Tibial nerve (tissue), 4 donors: Measurements from ENCODE around the gene TRMU. TPM values are rescaled to one million over a fixed set of nuclear protein-coding genes. Genes with fewer than 3 reads are reported as not detected.
A peak's percentile ranks its signal among the peaks of the same experiment; 100 is the strongest.

Experiments
- DNase-seq, 2 donors: peaks; one replicate each; pipeline ENCODE4 v3.0.0-alpha.2; 2019; ENCODE audit warnings: low spot score in 2 of 2
- H3K27ac ChIP-seq, 4 donors: fragments of 200-600 bp; sonication (generic) in 3 of 4; one replicate each; pipeline ENCODE4 v1.5.1; 2017 to 2019; ENCODE audit warnings: mild to moderate bottlenecking in 1 of 4
- H3K27me3 ChIP-seq, 2 donors: fragments of 200-600 bp; sonication (generic) in 1 of 2; one replicate each; pipeline versions ENCODE4 v1.5.1 to v1.6.0; 2017 to 2019
- H3K36me3 ChIP-seq, 3 donors: fragments of 200-600 bp; sonication (generic); one replicate each; pipeline ENCODE4 v1.5.1; 2018 to 2019
- H3K4me1 ChIP-seq, 4 donors: fragments of 200-600 bp; sonication (generic) in 3 of 4; one replicate each; pipeline ENCODE4 v1.5.1; 2017 to 2019
- H3K4me3 ChIP-seq, 4 donors: fragments of 200-600 bp; sonication (generic) in 3 of 4; one replicate each; pipeline ENCODE4 v1.5.1; 2017 to 2019; ENCODE audit warnings: mild to moderate bottlenecking in 1 of 4, moderate library complexity in 1 of 4
- H3K9me3 ChIP-seq, 4 donors: fragments of 200-600 bp; sonication (generic) in 3 of 4; one replicate each; pipeline ENCODE4 v1.5.1; 2017 to 2019
- CTCF ChIP-seq, 5 experiments: fragments of 200-600 bp in 3 of 5; fragments of 450-650 bp in 2 of 5; sonication (generic) in 3 of 5; IDR thresholded peaks; one replicate each; pipeline ENCODE4 v1.5.1; 2016 to 2019; ENCODE audit warnings: antibody characterized with exemption in 5 of 5, mild to moderate bottlenecking in 3 of 5, moderate library complexity in 2 of 5
- EP300 ChIP-seq, 2 donors: sonication (generic); formaldehyde crosslinking; IDR thresholded peaks; one replicate each; pipeline ENCODE4 v1.6.1; 2017; ENCODE audit warnings: antibody characterized with exemption in 2 of 2, mild to moderate bottlenecking in 1 of 2
- POLR2A ChIP-seq, 2 donors: fragments of 450-650 bp; IDR thresholded peaks; one replicate each; pipeline ENCODE4 v1.6.1; 2017; ENCODE audit warnings: antibody characterized with exemption in 2 of 2, mild to moderate bottlenecking in 2 of 2, moderate library complexity in 2 of 2
- WGBS, 2 donors: methylation state at CpG; one replicate each; pipeline ENCODE4 v1.1.5; 2018; 5-methylcytosine and 5-hydroxymethylcytosine counted together
- total RNA-seq, 4 donors: library from RNA; depleted of rRNA; stranded (reverse); fragments of >200 nt; gene quantifications; one replicate each; pipeline ENCODE4 v1.1.0, GENCODE V29; 2016

TRMU gene
- total RNA-seq, 4 donors from 2014 or later = 50.0 to 85.3 (median 64.5) TPM

GRCh38 chr22:46328797-46329196 lies 6.7 kb upstream of the TRMU start:
- 90% methylated on average over 7 to 11 of the region's 11 CpGs for WGBS, 2 donors
- DNase-seq = no peak
- no peak for TF ChIP-seq POLR2A (IDR thresholded peaks at IDR 0.05)
- TF ChIP-seq CTCF (IDR thresholded peaks at IDR 0.05) = no peak
- TF ChIP-seq EP300 (IDR thresholded peaks at IDR 0.05) = no peak
- H3K27ac ChIP-seq = no peak overlapping the region
- no peaks in the 10 kb centered on the region for H3K27me3 ChIP-seq
- no peaks in the 10 kb centered on the region for H3K4me1 ChIP-seq
- no peak overlapping the region for H3K4me3 ChIP-seq
- H3K36me3 ChIP-seq = no peaks in the 10 kb centered on the region
- H3K9me3 ChIP-seq = no peaks in the 10 kb centered on the region

GRCh38 chr22:46329616-46330015 lies 5.9 kb upstream of the TRMU start:
- 85 to 93% methylated on average over 7 to 8 of the region's 8 CpGs for WGBS, 2 donors
- Histone ChIP-seq H3K27ac (no peak overlapping the region), H3K27me3 (no peaks in the 10 kb centered on the region), H3K9me3 (no peaks in the 10 kb centered on the region), H3K4me1 (peaks cover 0 to 3% (median under 1%) of the 10 kb centered on the region in 4 donors), H3K4me3 (no peak overlapping the region), H3K36me3 (no peaks in the 10 kb centered on the region)
- DNase-seq = no peak
- TF ChIP-seq CTCF (IDR thresholded peaks at IDR 0.05) (no peak), EP300 (IDR thresholded peaks at IDR 0.05) (no peak), POLR2A (IDR thresholded peaks at IDR 0.05) (no peak)

GRCh38 chr22:46330426-46330825 lies 5.1 kb upstream of the TRMU start:
- Histone ChIP-seq H3K27me3 (no peaks in the 10 kb centered on the region), H3K4me1 (peaks cover 0 to 8% (median 2%) of the 10 kb centered on the region in 4 donors), H3K27ac (no peak overlapping the region), H3K9me3 (no peaks in the 10 kb centered on the region), H3K36me3 (no peaks in the 10 kb centered on the region), H3K4me3 (no peak overlapping the region)
- 95% methylated on average over 4 of the region's 4 CpGs for WGBS, 2 donors
- no peak for DNase-seq
- no peak for TF ChIP-seq EP300 (IDR thresholded peaks at IDR 0.05)

- DNase-seq = no peak
- no peak overlapping the region for H3K27ac ChIP-seq
- TF ChIP-seq POLR2A (IDR thresholded peaks at IDR 0.05) = no peak
- TF ChIP-seq EP300 (IDR thresholded peaks at IDR 0.05) = no peak
- TF ChIP-seq CTCF (IDR thresholded peaks at IDR 0.05) = no peak
- no peak overlapping the region for H3K4me3 ChIP-seq
- no peaks in the 10 kb centered on the region for H3K36me3 ChIP-seq
- H3K9me3 ChIP-seq = no peaks in the 10 kb centered on the region
- 89 to 96% methylated on average over 23 of the region's 23 CpGs for WGBS, 2 donors
- peaks cover 0 to 11% (median 3%) of the 10 kb centered on the region in 4 donors for H3K4me1 ChIP-seq
- no peaks in the 10 kb centered on the region for H3K27me3 ChIP-seq
Measured at GRCh38 chr22:46331496-46331895, 4.0 kb upstream of the TRMU start.

- H3K27me3 ChIP-seq = no peaks in the 10 kb centered on the region
- WGBS, 2 donors = 9 to 35% methylated on average over 13 to 41 of the region's 42 CpGs
- TF ChIP-seq EP300 (IDR thresholded peaks at IDR 0.05) (no peak), CTCF (IDR thresholded peaks at IDR 0.05) (no peak), POLR2A (IDR thresholded peaks at IDR 0.05) (no peak)
- peak overlapping the region; percentile 73 to 99 (median 86) for H3K4me3 ChIP-seq
- no peak for DNase-seq
- H3K4me1 ChIP-seq = peaks cover 0 to 34% (median 10%) of the 10 kb centered on the region in 4 donors
- H3K36me3 ChIP-seq = peaks cover 0 to 38% (median 9%) of the 10 kb centered on the region in 3 donors
- no peaks in the 10 kb centered on the region for H3K9me3 ChIP-seq
- H3K27ac ChIP-seq = peak overlapping the region in 3 of 4 donors; percentile 86 to 91 (median 87)
Measured at GRCh38 chr22:46336119-46337078, 885 bp downstream of the TRMU start.
